Measurements from ENCODE around the gene TMUB2.

- TF ChIP-seq ZBTB33 (IDR thresholded peaks at IDR 0.05; ENCODE audit: extremely low read depth, insufficient replicate concordance, low read length) (no peak), POLR2A (IDR thresholded peaks at IDR 0.05; ENCODE audit: borderline replicate concordance, extremely low read depth, insufficient read depth, insufficient read length) (no peak), MAX (IDR thresholded peaks at IDR 0.05) (no peak), CEBPB (IDR thresholded peaks at IDR 0.05; ENCODE audit: low read depth) (no peak), EZH2 (IDR thresholded peaks at IDR 0.05) (no peak), JUND (IDR thresholded peaks at IDR 0.05) (no peak), SIN3A (IDR thresholded peaks at IDR 0.05; ENCODE audit: low read depth) (no peak)
- TF ChIP-seq, protein P1, sequence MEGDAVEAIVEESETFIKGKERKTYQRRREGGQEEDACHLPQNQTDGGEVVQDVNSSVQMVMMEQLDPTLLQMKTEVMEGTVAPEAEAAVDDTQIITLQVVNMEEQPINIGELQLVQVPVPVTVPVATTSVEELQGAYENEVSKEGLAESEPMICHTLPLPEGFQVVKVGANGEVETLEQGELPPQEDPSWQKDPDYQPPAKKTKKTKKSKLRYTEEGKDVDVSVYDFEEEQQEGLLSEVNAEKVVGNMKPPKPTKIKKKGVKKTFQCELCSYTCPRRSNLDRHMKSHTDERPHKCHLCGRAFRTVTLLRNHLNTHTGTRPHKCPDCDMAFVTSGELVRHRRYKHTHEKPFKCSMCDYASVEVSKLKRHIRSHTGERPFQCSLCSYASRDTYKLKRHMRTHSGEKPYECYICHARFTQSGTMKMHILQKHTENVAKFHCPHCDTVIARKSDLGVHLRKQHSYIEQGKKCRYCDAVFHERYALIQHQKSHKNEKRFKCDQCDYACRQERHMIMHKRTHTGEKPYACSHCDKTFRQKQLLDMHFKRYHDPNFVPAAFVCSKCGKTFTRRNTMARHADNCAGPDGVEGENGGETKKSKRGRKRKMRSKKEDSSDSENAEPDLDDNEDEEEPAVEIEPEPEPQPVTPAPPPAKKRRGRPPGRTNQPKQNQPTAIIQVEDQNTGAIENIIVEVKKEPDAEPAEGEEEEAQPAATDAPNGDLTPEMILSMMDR (IDR thresholded peaks at IDR 0.05 in 2 of 3, conservative IDR thresholded peaks at IDR 0.05 in 1 of 3; ENCODE audit: borderline replicate concordance in 1 of 3, insufficient read depth in 1 of 3, low read depth in 2 of 3, low read length in 2 of 3), result no peak
- TF ChIP-seq, protein P2, sequence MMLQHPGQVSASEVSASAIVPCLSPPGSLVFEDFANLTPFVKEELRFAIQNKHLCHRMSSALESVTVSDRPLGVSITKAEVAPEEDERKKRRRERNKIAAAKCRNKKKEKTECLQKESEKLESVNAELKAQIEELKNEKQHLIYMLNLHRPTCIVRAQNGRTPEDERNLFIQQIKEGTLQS (IDR thresholded peaks at IDR 0.05), result no peak
Measured at GRCh38 chr17:44230140-44230539, 43.4 kb downstream of the TMUB2 start.
